HG02571 (cell line): ENCODE results near the gene PLCB1.
"Not testable (repeated sequence)": the region's sequence is repeated elsewhere in the genome, so short reads cannot be mapped to it uniquely, and the experiment has no call there.

Experiments
- ATAC-seq: cut with Tn5 transposase; IDR thresholded peaks from one replicate; pipeline ENCODE4 v1.9.1; 2021; ENCODE audit warnings: mild to moderate bottlenecking, moderate library complexity; ENCODE audit not compliant: unreplicated experiment

PLCB1 gene

DNA sequence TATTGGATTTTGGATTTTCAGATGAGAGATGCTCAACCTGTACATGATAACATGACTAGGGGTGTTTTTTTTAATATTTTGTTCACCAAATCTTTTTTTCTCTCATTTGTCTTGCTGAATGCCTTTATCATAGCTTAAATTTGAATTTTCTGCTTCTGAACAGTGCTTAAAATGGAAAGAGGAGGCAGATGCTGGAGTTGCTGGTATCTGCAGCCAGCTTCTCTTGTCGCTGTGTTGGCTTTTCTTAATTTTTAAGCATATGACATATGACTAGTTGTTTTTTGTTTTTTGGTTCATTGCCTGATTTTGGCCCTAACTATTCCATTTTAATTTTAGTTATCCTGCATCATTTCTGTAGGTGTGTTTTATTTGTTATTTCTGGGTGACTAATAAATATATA lies 196.1 kb downstream of the PLCB1 start:
- ATAC-seq, result no peak

DNA sequence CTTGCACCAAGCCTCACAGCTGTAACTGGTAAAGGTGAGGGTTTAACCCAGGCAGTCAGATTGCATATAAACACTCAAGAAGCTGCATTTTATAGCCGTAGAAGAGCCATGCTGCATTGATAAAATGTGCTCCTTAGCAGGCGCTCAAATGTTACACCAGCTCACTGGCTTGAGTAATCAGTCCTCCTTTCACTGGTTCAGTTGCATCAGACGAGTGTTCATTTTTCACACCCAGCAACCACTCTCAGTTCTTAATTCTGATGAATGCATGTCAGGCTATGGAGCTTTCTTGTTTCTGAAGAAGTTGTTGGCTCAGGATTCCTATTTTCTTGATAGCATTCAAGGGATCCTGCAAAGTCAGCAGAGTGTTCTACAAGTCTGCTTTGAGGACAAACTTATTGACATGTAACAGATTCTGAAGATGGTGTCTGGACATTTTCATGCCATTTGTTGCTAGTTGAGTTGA lies 198.3 kb downstream of the PLCB1 start:
- no peak for ATAC-seq

DNA sequence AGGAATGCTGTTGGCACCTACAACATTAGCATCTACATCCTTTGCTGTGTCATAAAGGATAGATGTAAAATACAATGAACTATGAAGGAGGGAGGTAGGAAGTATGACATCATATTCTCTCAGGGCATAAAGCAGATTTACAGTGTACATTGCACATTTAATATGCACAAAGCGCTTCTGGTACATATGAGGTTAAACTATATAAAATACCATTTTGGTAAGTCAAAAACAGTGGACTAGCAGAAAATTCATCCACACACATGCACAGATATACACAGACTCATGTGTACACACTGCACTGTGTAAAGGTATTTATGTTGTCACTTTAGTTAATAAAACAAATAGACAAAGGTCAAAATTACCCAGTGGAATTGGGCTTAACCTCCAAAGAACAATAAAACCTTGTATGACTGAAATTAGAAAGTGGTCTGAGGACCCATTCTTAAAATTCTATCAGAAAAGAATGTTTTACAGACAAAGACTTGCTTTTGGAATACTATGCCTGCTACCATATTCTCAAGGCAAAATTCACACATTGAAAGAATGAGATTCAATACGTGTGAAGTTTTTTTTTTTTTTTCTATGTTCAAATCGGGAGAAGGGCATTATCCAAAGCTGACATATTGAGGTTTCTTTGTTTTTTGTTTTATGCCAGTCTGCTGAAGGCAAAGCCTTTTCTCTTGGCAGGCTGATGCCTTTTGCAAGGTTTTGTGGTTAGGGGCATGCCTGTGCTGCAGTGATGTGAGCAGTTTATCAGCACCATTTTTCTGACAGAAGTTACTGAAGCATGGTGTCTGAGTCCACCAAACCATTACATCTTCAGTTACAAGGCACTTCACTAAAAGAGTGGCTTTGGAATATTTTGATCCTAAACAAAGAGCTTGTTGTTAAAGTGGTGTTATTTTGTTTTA lies 199.0 kb downstream of the PLCB1 start:
- ATAC-seq, result no peak

DNA sequence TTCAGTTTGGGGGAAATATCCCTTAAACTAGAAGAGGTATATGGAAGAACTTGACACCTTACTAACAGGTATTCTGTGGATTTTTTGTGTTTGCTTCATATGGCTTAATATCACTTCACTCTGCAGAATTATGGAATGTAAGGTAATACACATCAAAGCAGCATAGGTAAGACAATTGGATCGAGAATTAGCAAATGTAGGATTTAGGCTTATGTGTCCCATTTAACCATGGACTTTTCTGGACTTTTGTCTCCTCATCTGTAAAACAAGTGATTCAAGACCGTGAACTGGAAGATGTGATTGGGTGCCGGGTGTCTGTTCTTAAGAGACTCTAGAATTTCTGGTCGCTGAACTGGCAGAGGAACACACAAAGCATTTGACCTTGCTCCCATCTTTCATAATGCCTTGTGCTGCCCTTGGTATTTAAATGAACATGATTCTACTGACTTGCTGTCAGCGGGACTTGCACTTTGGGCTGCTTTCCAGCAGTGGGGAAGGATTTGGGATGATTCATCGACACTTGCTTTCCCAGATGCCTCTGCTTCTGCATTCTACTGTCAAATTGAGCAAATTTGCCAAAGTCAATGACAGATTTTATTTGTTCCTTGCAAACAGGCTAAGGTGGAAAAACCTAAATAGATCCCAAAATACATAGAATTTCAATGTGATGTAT lies 199.8 kb downstream of the PLCB1 start:
- ATAC-seq, result no peak

DNA sequence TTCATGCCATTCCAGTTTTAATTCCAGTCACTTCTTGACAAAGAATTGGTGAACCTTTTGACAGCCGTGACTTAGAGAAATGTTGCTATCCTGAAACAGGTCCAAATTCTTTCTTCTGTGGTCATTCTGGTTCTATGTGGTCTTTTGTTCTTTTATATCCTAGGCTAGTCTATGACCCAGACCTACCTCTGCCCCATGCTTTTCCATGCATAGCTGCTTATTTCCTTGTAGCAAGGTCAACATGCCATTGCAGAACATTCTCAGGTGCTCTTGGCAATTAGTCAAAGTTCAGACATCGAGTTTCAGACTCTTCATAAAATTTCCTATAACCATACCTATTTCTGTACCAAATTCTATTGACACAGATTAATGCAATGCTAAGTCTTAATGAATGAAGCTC lies 202.6 kb downstream of the PLCB1 start:
- ATAC-seq, result no peak

DNA sequence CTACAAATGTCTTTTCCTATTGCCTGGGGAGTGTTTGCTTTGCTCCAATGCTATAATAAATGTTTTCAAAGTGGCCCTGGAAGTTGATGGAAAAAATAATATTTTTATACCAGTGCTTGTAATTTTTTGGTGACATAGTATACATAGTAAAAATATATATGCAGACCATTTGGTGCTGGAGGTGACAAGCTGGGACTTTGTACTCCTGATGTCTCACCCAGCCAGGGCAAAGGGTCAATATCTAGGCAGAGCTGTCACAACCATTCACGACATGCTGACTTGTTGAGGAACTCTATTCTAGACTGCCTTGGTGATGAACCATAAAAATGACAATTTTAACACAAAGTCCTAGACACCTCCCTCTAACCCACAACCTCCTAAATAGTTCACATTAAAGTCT lies 203.0 kb downstream of the PLCB1 start:
- ATAC-seq, result no peak

DNA sequence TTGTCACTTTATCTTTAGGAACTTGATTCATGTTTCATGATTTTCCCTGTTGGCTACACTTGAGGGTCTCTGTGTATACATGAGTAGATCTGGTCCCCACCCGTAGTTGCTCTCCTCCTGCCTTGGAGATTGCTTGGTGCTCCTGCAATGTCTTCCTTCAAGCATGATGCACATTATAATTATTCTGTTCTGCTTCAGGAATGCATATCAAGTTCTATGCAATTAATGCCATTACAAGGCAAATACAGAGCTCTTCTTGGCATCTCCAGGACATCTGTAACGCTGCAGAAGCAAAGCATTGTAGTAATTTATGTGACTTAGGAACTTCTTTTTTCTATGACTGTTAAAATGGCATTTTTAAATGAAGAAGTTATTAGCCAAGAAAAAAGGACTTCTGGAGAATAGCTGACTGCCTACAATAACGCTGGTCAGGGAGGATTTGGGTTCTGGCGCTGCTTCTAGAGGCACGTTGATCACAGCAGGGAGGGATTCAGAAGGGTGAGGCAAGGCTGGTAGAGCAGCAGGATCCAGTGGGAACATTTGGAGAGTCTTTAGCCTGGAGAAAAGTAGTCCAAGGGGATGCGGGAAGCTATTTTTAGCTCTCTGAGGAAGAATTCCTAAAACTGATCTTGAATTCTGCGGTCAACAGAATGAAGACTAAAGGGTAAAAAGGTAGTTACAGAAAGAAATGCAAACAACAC lies 203.6 kb downstream of the PLCB1 start:
- ATAC-seq, result no peak

DNA sequence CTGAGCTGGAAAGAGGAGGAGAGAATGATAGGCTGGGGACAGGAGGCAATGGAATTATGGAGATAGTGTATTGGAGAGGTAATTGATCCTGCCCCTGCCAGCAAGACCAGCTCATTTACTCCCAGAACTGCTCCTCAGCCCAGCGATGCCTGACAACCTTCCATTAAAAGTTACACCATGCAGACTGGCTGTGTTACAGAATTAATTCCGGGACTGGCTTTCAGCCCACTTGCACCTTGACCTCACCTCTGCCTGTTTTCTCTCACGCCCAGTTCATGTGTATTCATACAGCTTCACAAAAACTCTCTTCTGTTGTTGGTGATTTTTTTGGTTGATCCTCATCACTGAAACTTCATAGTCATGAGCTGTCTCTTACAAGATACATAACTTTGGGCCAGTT lies 207.3 kb downstream of the PLCB1 start:
- no peak for ATAC-seq

DNA sequence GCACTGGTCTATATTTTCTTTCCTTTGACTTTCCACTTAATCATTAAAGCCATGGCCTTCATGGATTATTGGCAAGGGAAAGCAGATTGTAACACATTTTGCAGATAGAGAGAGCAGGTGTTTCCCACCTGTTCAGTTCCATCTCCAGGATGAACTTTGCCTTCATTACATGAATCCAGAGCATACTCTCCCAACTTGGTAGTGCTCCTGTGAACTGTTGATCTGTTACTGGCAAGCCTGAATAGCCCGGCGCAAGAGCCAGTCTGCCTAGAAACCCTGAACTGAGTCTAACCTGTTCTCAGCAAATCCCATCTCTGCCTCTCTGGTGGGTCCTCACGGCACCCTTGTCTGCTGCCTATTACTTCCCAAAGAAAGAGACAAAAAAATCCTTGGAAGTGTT lies 210.3 kb downstream of the PLCB1 start:
- no peak for ATAC-seq

DNA sequence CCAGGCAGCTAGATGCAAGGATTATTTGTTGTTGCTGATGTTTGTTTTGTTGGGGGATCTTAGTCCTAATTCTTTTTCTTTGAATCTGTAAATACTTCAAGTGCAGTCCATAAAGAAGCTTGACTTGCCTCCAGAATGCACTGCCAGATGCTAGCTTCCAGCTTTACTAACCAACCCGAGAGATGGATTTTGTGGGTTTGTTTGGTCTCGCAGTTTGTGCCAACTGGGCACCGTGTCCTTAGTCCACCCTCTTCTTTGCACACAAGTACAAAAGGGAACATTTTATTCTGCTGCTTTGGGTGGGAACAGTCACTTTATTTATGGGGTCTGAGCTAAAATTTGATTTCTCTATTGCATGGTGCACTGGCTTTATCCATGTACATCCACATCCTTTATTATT lies 212.0 kb downstream of the PLCB1 start:
- no peak for ATAC-seq

DNA sequence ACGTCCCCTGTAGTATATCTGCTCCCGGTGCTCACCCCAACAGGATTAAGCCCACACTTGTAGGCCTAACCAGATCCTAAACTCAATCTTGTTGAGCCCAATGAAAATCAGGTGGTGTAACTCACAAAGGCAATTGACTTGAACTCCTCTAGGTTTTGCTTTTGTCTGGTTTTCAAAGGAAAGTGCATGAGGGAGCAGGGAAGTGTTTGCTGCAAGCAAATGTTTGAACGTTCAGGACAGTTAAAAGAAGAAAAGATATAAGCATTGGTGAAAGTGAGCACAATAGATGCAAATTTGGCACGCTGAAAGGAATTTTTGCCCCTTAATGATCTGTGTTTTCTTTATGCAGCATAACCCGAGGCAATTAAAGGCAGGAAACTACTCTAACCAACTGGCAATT lies 212.6 kb downstream of the PLCB1 start:
- ATAC-seq, result no peak

DNA sequence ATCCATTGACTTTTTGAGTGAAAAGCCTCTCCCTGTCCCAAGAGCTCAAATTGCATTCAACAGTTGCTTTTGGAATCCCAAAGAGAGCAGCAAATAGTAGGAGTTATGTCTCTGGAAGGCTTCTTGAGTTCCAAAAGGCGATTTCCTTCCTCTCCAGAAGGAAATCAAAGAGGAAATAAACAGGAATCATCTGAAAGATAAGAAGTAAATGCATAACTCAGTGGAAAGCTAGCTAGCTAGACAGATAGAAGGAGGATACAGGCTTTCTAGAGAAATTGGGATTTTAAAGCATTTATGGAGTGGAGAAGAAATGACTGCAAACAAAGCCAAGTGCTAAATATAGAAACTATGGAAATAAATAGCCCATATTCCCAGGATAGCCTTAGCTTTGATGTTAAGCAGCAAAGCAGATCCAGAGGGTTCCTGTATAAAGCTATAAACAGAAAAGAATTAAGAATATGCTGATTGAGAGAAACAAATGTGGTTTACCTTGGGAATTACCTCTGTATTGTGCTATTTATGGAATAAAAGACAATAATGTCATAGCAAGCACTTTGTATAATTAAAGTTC lies 214.7 kb downstream of the PLCB1 start:
- ATAC-seq, result no peak

DNA sequence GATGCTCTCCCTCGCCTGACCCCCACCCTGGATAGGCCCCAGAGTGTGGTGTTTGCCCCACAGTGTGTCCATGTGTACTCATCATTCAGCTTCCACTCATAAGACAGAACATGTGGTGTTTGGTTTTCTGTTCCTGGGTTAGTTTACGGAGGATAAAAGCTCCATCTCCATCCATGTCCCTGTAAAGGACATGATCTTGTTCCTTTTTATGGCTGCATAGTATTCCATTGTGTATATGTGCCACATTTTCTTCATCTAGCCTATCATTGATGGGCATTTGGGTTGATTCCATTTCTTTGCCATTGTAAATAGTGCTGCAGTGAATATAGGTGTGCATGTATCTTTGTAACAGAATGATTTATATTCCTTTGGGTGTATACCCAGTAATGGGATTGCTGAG lies 218.2 kb downstream of the PLCB1 start:
- ATAC-seq, result not testable (repeated sequence)

DNA sequence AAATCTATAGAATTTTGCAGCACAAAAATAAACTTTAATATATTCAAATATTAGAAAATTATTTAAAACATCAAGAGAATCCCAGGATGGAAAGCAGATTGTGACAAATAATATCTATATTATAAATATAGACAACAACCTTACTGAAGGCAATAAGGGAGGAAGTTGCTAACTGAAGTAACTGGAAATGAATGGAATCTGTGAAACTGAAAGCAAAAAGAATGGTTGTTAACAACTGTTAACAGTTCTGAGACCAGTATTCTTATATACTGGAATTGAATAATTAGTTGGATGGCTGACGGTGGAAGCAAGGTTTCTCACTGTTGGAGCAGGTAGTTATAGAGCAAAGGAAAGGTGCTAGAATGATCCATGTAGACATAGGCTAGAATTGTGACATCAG lies 220.4 kb downstream of the PLCB1 start:
- ATAC-seq, result no peak

DNA sequence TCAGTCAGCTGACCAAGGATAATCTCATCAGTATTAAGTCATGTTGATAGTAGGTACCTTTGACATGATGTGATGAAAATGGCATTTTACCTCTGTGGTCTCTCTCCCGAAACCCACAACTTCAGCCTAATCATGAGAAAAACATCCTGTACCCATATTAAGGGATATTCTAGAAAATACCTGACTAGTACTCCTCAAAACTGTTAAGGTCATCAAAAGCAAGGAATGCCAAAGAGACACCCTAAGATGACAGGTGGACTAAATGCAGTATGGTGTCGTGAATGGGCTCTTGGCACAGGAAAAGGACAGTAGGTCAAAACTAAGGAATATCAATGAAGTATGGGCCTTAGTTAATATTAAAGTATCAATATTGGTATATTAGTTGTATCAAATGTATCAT lies 221.4 kb downstream of the PLCB1 start:
- no peak for ATAC-seq

DNA sequence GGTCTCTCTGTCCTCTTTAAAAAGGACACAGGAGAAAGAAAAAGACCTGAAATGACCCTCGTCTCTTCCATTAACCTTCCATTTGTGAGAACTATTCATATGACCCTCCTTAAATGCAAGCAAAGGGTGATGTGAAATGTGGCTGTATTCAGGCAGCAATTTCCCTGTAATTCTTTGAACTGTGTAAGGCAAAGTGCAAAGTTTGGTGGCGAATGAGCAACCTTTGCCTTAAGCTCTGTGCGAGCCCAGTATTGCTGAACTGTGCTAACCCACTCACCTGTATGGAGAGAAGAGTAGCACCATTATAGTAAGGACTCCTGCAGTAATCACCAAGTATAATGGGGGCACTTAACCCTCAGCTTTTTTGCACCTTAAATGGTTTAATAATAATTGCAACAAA lies 223.4 kb downstream of the PLCB1 start:
- ATAC-seq, result no peak

DNA sequence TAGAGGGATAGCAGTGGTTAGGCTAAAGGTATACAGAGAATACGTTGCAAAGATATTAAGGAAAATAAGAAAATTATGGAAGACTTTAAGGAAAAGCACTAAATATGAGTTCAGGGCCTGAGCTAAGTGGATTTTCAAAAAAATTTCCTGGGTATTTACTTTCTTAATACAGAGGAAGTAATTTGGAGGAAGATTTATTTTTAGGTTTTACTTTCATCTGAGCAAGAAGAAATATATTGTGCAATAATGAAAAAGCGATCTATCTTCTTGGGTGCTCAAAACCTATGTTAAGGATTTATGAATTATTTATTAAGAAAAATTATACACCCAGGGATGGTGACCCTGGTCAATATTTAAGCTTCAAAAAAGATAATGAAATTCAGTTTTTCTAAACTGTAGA lies 224.7 kb downstream of the PLCB1 start:
- no peak for ATAC-seq

DNA sequence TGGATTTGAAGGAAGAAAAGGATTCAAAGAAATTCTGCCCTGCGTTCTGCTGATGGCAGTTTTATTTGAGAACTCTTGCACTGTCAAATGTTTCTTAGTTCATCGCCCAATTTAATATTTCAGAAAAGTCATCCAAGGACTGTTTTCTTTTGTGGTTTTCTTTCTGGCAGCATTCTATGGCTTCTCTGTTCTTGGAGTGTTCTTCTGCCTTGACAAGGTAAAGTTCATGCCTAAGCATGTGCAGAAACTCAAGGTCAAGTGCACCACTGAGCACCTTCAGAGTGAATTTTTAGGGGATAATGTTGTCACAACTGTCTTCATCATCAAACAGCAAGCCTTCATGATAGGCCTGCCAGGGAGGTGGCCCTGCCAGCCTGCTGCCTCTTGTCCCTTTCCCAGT lies 225.6 kb downstream of the PLCB1 start:
- ATAC-seq, result no peak

DNA sequence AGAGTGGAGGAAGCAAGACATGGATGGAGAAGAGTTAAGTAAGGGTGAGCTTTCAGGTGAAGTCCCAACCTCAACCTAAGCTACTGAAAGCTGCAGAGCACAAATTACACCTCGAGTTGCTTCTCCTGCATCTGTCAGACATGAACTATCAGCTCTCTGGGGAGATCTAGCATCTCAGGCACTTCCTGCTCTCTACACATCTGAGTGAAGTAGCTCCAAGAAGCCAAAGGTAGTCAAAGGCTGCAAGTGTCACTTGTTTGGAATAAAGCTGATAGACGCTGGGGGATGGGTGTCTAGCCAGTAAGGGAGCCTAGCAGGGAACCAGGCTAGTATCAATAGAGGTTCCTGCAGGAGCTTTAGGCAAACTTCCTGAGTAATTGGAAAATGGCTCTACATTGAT lies 228.0 kb downstream of the PLCB1 start:
- no peak for ATAC-seq

DNA sequence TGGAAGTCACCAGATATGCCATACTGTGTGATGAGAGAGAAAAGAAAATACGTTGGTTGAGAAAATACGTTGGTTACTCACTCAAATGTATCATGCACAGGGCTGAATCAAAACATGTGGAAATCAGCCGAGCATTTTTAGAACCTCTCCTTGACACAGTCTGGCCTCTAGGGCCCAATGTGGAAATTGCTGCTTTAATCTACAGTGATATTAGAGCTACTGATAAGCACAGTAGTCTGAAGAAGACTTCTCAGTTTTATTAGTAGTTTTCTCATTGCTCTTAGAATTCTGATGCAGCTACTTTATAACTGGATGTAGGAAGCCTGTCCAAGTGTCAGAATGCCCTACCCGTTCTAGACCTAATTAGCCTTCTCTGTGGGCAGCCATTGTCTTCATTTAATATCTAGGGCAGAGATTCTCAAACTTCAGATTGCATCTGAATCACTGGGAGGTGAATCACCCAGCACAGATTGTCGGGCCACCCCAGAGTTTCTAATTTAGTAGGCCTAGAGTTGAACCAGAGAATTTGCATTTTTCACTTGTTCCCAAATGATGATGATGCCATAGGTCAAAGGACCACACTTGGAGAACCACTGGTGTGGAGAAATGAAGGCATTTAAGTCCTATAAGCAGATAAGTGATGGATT lies 229.1 kb downstream of the PLCB1 start:
- ATAC-seq, result no peak

DNA sequence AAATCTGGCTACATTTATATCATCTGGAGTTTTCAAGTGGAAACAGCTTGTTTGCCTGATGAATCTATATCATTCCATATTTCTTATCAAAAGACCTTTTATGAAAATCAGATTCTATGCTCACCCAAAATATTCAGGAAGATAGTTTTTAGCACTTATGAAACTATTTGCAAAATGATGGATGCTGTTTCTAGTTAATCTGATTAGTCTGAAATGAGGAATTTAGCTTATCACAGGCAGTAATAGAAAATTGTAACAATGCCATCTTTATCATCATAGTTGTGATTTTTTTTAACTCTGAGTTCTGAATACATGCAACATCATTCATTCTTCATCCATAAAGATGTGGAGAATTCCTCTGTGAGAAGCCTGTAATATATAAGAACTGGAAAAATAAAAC lies 229.7 kb downstream of the PLCB1 start:
- ATAC-seq, result no peak
